IMR-90 (cell line): Measurements from ENCODE around the gene SS18L1.

Experiments used
- MXI1 ChIP-seq: IDR thresholded peaks from 2 replicates; pipeline ENCODE4 v1.6.1; 2012; ENCODE audit warnings: low read depth, mild to moderate bottlenecking, low read length, moderate library complexity, borderline replicate concordance
- POLR2A ChIP-seq: IDR thresholded peaks from 2 replicates; pipeline ENCODE4 v1.6.1; 2012; ENCODE audit warnings: mild to moderate bottlenecking, low read depth, low read length
- RAD21 ChIP-seq: IDR thresholded peaks from 2 replicates; pipeline ENCODE4 v1.6.1; 2012; ENCODE audit warnings: low read length, improper control_type of control experiment
- RCOR1 ChIP-seq: IDR thresholded peaks from 2 replicates; pipeline ENCODE4 v1.6.1; 2012; ENCODE audit warnings: mild to moderate bottlenecking, low read length, improper control_type of control experiment; ENCODE audit not compliant: insufficient replicate concordance
- RFX5 ChIP-seq: IDR thresholded peaks from 2 replicates; pipeline ENCODE4 v1.8.0; 2012; ENCODE audit warnings: low read depth, mild to moderate bottlenecking, low read length, moderate library complexity
- SMC3 ChIP-seq: fragments of 150-350 bp; IDR thresholded peaks from 2 replicates; pipeline ENCODE4 v1.6.1; 2016; ENCODE audit warnings: low read depth, mild to moderate bottlenecking, antibody characterized with exemption, low read length, moderate library complexity
- TF ChIP-seq, protein P1 (sequence below): conservative IDR thresholded peaks from 2 replicates; pipeline ENCODE4 v1.5.1; 2012; ENCODE audit warnings: mild to moderate bottlenecking, low read depth, low read length, improper control_type of control experiment
- TF ChIP-seq, protein P2 (sequence below): fragments of 150-350 bp; IDR thresholded peaks from 2 replicates; pipeline ENCODE4 v1.6.1; 2016; ENCODE audit warnings: low read depth, mild to moderate bottlenecking, low read length, moderate library complexity, borderline replicate concordance

DNA sequence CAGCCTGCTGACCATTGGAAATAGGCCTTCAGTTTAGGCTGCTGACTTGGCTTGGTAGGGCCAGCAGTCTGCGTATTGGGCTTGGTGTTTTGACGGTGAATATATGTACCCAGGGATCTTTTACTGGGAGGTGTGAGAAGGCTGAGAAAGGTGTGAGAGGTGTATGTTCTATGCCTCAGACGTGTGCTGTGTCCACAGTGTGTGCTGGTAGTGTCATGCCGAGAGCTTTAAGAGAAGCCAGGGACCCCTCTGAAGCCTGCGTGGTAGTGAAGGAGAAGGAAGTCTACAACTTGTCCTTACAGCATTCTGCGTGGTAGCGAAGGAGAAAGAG is 2.1 kb downstream of the SS18L1 start:
- TF ChIP-seq, protein P1, sequence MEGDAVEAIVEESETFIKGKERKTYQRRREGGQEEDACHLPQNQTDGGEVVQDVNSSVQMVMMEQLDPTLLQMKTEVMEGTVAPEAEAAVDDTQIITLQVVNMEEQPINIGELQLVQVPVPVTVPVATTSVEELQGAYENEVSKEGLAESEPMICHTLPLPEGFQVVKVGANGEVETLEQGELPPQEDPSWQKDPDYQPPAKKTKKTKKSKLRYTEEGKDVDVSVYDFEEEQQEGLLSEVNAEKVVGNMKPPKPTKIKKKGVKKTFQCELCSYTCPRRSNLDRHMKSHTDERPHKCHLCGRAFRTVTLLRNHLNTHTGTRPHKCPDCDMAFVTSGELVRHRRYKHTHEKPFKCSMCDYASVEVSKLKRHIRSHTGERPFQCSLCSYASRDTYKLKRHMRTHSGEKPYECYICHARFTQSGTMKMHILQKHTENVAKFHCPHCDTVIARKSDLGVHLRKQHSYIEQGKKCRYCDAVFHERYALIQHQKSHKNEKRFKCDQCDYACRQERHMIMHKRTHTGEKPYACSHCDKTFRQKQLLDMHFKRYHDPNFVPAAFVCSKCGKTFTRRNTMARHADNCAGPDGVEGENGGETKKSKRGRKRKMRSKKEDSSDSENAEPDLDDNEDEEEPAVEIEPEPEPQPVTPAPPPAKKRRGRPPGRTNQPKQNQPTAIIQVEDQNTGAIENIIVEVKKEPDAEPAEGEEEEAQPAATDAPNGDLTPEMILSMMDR = no peak
- TF ChIP-seq MXI1 (no peak), RCOR1 (no peak), POLR2A (no peak), RAD21 (no peak), RFX5 (no peak), SMC3 (no peak)
- TF ChIP-seq, protein P2, sequence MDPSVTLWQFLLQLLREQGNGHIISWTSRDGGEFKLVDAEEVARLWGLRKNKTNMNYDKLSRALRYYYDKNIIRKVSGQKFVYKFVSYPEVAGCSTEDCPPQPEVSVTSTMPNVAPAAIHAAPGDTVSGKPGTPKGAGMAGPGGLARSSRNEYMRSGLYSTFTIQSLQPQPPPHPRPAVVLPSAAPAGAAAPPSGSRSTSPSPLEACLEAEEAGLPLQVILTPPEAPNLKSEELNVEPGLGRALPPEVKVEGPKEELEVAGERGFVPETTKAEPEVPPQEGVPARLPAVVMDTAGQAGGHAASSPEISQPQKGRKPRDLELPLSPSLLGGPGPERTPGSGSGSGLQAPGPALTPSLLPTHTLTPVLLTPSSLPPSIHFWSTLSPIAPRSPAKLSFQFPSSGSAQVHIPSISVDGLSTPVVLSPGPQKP = no peak
